ENCODE results near the gene FNIP1.
"Not testable (repeated sequence)": the region's sequence is repeated elsewhere in the genome, so short reads cannot be mapped to it uniquely, and the experiment has no call there.

Gene FNIP1

GRCh38 chr5:131593921-131594320 is 202.9 kb downstream of the FNIP1 start:
- Histone ChIP-seq H3K9me3 (ENCODE audit: control insufficient read depth, low read length) (no peaks in the 10 kb centered on the region), H4K8ac (ENCODE audit: low read length) (peak overlapping the region; percentile 84), H3K4me2 (ENCODE audit: low read length, poor library complexity, severe bottlenecking) (no peak overlapping the region), H3K23ac (ENCODE audit: low read length in 2 of 2) (no peak overlapping the region), H4K91ac (ENCODE audit: low read length) (peak overlapping the region; percentile 78), H3K36me3 (ENCODE audit: control insufficient read depth in 1 of 2, insufficient read depth in 2 of 2, low read depth in 1 of 2, low read length in 2 of 2) (no peaks in the 10 kb centered on the region), H3K9ac (ENCODE audit: low read length) (no peak overlapping the region), H2BK12ac (ENCODE audit: low read length in 2 of 2) (no peak overlapping the region), H3K27me3 (ENCODE audit: control insufficient read depth in 1 of 2, insufficient read depth in 1 of 2, low read length in 2 of 2) (no peaks in the 10 kb centered on the region), H3K18ac (ENCODE audit: low read depth in 1 of 2, low read length in 2 of 2) (peak overlapping the region; percentile 39 to 85), H2BK15ac (ENCODE audit: low read depth, poor library complexity, severe bottlenecking) (no peak overlapping the region), H3K27ac (ENCODE audit: low read length, poor library complexity, severe bottlenecking) (no peak overlapping the region), H2AFZ (ENCODE audit: low read depth, low read length) (no peak overlapping the region), H2BK5ac (ENCODE audit: low read depth, low read length, poor library complexity, severe bottlenecking) (no peak overlapping the region), H3K4me1 (ENCODE audit: control insufficient read depth, insufficient read depth, low read depth, low read length) (peaks cover 1% of the 10 kb centered on the region), H2BK120ac (ENCODE audit: low read depth, low read length) (no peak overlapping the region), H3K4me3 (ENCODE audit: insufficient read depth in 1 of 2, low read depth in 1 of 2, low read length in 2 of 2) (no peak overlapping the region), H2AK5ac (ENCODE audit: low read length, severe bottlenecking) (no peak overlapping the region), H3K4ac (ENCODE audit: low read depth in 1 of 2, low read length in 2 of 2) (peak overlapping the region in 1 of 2 experiments; percentile 6), H3K79me1 (replicated peaks; ENCODE audit: low read length, poor library complexity, severe bottlenecking) (peaks cover 17% of the 10 kb centered on the region), H3K14ac (ENCODE audit: low read length in 2 of 2) (peak overlapping the region in 1 of 2 experiments; percentile 87)
- no peak for DNase-seq
- WGBS, result 98% methylated on average over 2 of the region's 2 CpGs

DNA sequence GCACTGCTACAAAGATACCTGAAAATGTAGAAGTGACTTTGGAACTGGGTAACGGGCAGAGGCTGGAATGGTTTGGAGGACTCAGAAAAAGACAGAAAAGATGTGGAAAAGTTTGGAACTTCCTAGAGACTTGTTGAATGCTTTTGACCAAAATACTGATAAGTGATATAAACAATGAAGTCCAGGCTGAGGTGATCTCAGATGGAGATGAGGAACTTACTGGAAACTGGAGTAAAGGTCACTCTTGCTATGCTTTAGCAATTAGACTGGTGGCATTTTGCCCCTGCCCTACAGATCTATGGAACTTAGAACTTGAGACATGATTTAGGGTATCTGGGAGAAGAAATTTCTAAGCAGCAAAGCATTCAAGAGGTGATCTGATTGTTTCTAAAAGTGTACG is 203.4 kb downstream of the FNIP1 start:
- not testable (repeated sequence) for H4K91ac ChIP-seq (ENCODE audit: low read length); H3K4me1 ChIP-seq (ENCODE audit: control insufficient read depth, insufficient read depth, low read depth, low read length); H3K4me2 ChIP-seq (ENCODE audit: low read length, poor library complexity, severe bottlenecking); H3K27me3 ChIP-seq (ENCODE audit: control insufficient read depth in 1 of 2, insufficient read depth in 1 of 2, low read length in 2 of 2); H3K36me3 ChIP-seq (ENCODE audit: control insufficient read depth in 1 of 2, insufficient read depth in 2 of 2, low read depth in 1 of 2, low read length in 2 of 2); H2BK120ac ChIP-seq (ENCODE audit: low read depth, low read length); H2BK12ac ChIP-seq (ENCODE audit: low read length in 2 of 2); H4K8ac ChIP-seq (ENCODE audit: low read length); H2BK15ac ChIP-seq (ENCODE audit: low read depth, poor library complexity, severe bottlenecking); H3K9ac ChIP-seq (ENCODE audit: low read length); H3K4ac ChIP-seq (ENCODE audit: low read depth in 1 of 2, low read length in 2 of 2); H3K23ac ChIP-seq (ENCODE audit: low read length in 2 of 2); H2AFZ ChIP-seq (ENCODE audit: low read depth, low read length); H2AK5ac ChIP-seq (ENCODE audit: low read length, severe bottlenecking); H3K9me3 ChIP-seq (ENCODE audit: control insufficient read depth, low read length); H3K27ac ChIP-seq (ENCODE audit: low read length, poor library complexity, severe bottlenecking); H3K4me3 ChIP-seq (ENCODE audit: insufficient read depth in 1 of 2, low read depth in 1 of 2, low read length in 2 of 2); H3K18ac ChIP-seq (ENCODE audit: low read depth in 1 of 2, low read length in 2 of 2); H2BK5ac ChIP-seq (ENCODE audit: low read depth, low read length, poor library complexity, severe bottlenecking); H3K14ac ChIP-seq (ENCODE audit: low read length in 2 of 2)
- DNase-seq, result peak; percentile 20
- 94% methylated on average over 2 of the region's 2 CpGs for WGBS
- H3K79me1 ChIP-seq (replicated peaks; ENCODE audit: low read length, poor library complexity, severe bottlenecking), result peaks cover 21% of the 10 kb centered on the region

All from mesenchymal stem cell (in vitro differentiated cells and primary cell).